8988T (cell line): Measurements from ENCODE around the gene ZNF576.
"Not testable (repeated sequence)": the region's sequence is repeated elsewhere in the genome, so short reads cannot be mapped to it uniquely, and the experiment has no call there.

Source experiments
- DNase-seq: peaks from one replicate; pipeline ENCODE4 v3.0.0; 2011

The ZNF576 gene, protein sequence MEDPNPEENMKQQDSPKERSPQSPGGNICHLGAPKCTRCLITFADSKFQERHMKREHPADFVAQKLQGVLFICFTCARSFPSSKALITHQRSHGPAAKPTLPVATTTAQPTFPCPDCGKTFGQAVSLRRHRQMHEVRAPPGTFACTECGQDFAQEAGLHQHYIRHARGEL

DNA sequence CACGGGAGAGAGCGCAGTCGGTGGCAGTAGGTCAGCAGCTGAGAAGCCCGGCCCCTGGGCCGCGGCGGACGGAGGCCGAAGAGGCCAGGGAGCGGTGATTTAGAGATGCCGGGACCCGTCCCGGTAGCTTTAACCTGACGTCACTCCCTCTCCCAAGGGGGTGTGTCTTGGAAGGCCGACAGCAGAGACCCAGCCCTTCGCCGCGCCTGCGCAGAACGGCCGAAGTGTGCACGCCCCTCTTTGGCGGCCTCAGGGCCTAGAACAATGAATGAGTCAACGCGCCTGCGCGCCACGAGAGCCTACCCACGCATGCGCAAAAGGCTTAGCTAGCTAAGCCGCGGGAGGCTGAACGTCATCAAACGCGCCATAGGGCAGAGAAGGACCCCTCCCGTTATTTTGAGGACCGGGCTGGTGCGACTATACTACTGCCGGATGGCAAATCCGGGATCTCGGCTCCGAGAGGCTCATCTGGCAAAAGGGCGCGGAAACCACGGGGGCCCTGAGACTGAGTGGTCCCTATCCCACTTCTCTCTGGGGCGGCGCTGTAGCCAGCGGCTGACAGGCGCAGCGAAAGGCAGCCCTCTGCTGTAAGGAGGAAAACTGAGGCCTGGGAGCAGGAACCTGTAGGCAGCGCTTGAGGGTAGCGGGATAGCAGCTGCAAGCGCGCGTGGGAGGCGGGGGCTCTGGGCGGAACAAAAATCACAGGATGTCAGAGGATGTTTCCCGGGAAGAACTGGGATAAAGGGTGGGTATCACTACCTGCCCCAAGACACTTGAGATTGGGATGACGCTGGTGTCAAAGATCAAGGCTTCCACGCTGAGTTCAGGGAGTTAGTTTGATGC, at the start of gene ZNF576, which contains the start of gene IRGQ:
ZNF576 (plus strand) TSS at position 597 of the 843 bp plus-strand sequence. CDS start 514 bp downstream, outside the sequence.
IRGQ (minus strand) TSS at position 136 of the 843 bp plus-strand sequence. CDS start 796 bp downstream, outside the sequence.
- DNase-seq, result peak; percentile 84

DNA sequence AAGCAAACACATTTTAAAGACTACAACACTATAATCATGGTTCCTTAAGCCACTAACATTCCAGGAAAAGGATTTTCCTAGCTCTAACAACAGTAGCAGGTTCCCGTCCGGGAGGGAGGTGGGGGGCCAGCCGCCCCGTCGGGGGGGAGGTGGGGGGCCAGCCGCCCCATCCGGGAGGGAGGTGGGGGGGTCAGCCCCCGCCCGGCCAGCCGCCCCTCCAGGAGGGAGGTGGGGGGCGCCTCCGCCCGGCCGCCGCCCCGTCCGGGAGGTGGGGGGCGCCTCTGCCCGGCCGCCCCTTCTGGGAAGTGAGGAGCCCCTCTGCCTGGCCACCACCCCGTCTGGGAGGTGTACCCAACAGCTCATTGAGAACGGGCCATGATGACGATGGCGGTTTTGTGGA, 48.5 kb upstream of the ZNF576 start:
- not testable (repeated sequence) for DNase-seq

DNA sequence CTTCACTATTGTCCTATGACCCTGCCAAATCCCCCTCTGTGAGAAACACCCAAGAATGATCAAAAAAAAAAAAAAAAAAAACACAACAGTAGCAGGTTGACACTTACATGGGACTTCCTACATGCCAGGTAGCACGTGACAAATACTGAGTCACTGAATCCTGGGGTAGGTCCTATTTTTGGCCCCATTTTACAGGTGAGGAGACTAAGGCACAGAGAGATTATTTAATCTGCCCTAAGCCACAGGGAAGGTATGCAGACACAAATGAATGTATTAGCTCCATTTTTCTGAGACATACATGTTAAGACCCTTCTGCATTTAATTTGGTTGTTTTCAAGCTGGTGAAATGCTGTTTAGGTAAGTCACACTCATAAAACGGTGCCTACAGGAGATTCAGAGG, 47.7 kb upstream of the ZNF576 start:
- no peak for DNase-seq

DNA sequence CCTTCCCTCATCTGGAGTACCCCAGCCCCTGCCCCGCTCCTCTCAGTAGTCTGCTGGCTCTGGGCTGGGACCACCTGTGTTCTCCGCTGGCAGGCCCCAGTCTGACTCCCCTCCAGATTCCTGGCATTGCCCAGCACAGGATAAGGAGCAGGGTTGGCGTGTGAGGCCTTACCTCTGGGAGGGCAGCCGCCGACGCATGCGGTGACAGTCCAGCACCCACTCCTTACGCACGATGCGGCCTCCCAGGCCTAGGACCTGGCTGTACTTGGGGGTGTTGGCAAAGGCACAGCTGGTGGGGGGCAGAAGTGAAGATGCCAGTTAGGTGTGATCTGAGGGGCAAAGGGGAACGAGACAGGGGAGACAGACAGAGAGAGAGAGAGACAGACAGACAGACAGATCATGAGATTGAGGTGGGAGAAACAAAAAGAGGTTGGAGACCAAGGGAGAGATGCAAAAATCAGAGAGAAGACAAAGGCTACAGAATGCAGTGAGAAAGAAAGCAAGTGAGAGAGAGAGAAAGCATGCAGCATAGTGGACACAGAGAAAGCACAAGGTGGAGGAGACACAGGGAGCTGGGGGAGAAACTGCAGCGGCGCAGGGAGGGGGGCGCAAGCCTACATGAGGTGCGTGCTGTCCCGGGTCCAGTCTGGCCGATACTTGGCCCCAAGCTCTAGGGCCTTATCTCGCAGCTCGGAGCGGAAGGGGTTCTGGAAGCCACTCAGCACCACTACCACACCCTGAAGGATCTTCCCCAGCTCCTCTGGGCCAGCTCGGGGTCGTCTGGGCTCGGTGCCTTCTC, 44.8 kb upstream of the ZNF576 start:
- no peak for DNase-seq

DNA sequence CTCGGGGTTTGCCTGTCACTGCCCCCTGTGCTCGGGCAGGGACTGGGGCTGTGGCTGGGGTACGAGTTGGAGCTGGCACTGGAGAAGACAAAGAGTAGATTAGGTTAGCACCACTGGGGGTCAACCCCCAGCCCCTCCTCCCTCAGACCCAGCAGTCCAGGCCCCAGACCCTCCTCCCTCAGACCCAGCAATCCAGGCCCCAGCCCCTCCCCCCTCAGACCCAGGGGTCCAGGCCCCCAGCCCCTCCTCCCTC, 44.3 kb upstream of the ZNF576 start:
- DNase-seq, result no peak

DNA sequence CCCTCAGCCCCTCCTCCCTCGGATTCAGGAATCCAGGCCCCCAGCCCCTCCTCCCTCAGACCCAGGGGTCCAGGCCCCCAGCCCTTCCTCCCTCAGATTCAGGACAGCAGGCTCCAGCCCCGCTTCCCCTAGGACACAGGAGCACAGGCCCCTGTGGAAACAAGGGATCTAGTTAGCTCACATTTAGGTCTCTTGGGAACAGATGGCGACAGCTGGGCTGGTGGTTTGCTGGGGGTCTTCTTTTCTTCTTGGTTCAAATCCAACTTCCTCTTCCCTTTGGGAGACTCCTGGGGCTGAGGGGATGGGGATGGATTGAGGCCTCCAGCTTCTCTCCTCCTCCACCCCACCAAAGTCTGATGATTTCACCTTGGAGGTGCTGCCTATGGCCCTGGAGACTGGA, 43.8 kb upstream of the ZNF576 start:
- no peak for DNase-seq

DNA sequence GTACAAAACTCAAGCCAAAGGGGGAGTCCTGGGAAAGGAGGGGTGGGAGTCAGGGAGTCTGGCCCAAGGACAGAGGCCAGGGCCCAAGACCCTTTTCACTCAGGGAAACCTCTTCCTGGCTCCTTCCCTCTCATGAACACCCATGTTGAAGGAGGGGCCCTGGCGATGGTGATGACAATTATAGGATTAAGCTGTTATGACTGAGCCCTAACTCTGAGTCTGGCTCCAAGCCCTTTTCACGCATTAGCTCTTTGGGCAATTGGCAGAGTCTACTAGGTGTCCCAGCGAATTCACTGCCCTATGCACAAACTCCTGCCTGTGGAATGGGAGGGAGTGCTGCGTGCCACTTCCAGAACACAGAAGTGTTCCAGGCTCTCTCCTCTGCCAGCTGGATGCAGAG, 42.7 kb upstream of the ZNF576 start:
- no peak for DNase-seq

DNA sequence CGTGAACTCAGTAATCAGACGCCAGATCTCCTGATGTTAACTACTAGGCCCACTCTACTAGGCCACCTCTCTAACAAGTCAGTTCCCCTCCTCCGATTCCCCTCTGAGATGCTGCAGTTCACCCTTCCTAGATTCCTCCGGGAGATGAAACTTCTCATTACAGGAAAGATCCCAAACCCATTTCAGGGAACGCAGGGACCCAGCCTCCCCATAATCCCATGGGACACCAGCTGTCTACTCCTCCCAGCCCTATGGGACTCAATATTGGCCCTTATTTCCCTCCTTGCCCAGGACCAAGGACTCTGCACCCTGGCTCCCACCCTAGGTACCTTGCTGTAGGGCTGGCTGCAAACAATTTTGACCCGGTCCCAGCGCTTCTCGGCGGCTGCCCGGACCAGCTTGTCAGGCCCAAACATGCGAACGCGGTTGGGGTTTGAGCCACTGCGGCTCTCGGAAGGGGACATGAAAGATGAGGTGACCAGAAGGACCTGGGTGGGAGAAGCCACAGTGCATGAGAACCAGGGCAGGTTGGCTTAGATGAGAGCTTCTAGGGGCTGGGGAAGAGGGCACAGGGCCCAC, 42.0 kb upstream of the ZNF576 start:
- no peak for DNase-seq

DNA sequence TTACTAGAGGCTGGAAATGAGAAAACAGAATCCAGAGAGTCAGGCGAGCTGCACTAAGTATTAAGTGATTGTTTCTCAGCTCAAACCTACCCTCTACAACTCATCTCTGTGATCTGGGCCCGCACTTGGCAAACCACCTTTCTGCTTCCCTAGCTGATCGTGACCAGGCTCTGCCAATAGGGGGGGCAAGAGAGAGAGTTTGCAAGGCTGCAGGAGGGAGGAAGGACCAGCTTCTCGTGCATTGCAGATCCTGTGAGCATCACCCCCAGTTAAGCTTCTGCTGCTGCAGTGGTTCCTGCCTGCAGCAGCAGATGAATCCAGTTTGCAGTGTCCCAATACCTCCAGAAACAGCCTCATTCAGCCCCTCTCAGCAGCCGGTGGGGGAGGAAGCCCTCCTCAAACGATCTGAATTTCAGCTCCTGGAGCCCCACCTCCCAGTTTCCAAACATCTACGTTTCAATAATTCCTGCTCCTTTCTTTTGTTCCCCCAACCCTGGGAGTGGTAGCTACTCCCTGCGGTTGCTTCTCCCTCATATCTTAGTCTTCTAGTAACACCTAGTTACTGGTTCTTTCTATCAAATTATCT, 41.1 kb upstream of the ZNF576 start:
- peak; percentile 64 for DNase-seq

DNA sequence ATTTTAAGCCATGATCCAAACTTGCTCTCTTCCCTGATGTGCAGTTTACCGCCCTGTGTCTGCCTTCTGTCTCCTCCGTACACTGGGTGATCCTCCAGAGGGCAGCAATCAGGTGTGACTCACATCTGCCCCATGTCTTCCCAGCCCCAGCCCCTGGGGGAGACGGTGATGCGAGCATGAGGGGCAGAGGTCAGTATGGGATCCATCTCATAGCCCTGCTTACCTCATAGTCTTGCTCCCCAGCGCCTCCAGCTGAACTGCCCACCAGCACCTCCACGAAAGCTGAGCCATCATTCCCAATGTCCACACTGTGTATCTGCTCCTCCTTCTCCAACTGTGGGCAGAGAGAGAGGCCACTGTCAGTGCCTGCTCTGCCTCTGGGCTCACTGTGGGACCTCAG, 35.7 kb upstream of the ZNF576 start:
- DNase-seq, result no peak

DNA sequence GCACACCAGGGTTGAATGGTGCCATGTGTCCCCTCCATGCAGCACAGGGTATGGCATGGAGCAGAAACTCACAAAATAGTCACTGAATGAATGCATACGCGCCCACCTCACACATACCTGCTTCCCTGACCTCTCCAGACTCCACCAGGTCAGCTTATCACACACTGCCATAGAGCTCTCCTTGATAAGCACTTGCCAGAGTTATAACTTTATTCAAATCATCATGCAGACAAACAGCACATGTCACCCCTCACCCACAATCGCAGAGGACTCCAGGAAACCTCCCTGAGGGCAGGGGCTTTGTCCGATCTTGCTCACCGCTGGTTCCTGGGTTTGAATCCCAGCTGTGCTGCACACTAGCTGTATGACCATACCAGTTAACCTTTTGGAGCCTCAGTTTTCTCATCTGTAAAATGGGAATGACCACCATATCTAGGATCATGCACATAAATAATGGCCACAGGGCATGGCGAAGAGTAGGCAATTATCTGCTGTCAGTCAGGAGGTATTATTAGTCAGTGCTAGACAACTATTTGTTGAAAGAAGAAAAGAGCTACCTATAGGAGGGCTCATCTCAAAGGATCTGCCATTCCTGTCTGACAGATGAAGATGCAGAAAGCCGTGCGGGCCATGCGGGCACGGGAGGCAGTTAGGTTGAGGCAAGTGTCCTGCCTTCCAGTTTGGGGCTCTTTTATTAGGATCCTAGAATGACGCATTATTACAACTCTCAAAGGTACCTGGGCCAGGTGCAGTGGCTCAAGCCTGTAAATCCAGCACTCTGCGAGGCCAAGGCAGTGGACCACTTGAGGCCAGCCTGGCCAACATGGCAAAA, 35.0 kb upstream of the ZNF576 start:
- DNase-seq, result no peak

DNA sequence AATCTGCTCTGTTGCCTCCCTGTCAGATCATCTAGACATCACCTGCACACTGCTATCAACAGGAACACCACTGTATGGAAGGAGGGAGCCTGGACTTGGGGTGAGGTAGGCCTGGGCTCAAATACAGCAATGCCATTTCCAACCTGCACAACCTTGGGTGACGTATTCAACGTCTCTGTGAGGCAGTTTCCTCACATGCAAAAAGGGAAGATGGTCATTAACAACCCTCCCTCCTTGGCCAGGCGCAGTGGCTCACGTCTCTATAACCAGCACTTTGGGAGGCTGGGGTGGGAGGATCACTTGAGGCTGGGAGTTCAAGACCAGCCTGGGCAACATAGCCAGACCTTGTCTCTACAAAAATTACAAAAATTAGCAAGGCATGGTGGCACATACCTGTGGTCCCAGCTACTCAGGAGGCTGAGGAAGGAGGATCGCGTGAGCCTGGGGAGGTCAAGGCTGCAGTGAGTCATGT, 34.1 kb upstream of the ZNF576 start:
- DNase-seq, result no peak

DNA sequence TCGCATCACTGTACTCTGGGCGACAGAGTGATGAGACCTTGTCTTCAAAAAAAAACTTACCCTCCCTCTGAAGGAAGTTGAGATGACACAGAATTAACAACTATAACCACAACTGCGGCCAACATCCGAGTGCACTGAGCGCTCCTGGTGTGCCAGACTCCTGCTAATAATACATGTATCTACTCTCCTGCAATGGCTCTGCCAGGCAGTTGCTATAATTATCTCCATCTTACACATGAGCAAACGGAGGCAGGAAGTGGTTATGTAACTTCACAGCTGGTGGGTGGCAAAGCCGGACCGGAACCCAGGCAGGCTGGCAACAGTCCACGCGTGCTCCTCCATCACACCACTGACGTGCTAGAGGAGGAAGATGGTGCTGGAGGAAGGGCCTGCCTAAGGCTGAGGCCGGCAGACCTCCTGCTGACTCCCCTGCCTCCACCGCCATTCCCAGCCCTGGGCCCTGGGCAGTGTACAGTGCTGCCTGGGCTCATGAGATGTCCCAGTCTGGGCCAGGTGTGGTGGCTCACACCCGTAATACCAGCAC, 33.6 kb upstream of the ZNF576 start:
- DNase-seq, result no peak

DNA sequence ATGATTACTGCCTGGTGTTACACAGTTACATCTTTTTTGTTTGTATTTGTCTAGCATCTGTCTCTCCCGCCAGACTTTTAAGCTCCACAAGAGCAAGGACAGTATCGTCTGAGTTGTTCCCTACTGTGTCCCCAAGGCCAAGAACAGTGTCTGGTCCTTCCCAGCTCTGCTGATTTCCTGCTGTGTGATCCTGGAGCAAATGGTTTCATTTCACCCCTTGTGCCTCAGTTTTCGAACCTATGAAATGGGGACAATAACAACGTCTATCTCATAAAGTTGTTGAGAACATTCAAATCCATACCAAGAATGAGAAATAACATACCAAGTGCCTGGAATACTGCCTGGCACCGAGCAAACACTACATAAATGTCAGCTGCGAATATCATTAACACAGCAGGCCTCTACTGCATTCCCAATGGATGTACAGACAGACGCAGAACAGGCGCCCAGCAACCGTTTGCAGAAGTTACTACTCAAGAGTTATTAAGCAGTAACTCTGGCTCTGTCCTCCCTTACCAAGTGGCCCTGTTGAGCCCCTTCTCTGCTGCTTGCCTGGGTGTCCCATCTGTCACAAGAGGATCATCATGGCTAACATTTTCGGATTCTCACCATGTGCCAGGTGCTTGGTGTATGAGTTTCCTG, 32.5 kb upstream of the ZNF576 start:
- no peak for DNase-seq

DNA sequence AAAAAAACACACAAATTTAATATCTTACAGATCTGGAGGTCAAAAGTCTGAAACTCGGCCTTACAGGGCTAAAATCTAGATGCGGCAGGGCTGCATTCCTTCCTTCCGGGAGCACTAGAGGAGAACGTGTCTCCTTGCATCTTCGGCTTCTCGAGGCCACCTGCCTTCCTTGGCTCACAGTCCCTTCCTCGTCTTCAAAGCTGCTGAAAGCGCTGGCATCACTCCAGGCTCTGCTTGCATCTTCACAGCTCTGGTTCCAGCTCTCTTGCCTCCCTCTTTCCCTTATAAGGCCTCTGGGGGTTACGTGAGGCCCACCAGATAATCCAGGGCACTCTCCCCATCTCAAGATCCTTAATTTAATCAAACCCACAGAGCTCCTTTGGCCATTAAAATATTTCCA, 31.6 kb upstream of the ZNF576 start:
- no peak for DNase-seq

DNA sequence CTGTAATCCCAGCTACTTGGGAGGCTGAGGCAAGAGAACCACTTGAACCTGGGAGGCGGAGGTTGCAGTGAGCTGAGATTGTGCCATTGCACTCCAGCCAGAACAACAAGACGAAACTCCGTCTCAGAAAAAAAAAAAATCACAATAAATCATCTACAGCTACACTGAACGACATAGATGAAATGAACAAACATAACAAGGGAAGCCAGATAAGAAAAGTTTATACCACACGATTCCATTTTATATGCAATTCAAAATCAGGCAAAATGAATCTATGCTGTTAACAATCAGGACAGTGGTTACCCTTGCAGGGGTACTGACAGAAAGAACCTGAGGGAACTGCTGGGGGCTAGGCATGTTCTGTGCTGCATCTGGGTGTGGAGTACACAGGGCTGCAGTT, 26.7 kb upstream of the ZNF576 start:
- DNase-seq, result no peak

DNA sequence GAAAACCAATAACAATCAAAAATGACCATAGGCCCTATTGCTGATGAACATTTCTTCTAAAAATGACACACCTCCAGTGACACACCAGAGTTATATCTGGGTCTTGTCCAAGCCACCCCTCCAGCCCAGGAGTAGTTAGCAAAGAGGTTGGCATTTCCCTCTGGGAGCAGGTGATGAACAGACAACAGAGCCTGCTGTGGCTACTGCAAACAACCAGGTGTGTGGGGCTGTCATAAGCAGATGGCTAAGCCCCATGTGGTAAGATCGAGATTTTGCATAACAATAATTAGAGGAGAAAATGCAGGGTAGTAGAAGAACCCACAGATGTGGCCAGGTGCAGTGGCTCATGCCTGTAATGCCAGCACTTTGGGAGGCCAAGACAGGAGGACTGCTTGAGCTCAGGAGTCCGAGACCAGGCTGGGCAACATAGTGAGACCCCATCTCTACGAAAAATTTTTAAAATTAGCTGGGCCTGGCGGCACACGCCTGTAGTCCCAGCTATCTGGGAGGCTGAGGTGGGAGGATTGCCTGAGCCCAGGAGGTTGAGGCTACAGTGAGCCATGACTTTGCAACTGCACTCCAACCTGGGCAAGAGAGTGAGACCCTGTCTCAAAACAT, 26.1 kb upstream of the ZNF576 start:
- no peak for DNase-seq

DNA sequence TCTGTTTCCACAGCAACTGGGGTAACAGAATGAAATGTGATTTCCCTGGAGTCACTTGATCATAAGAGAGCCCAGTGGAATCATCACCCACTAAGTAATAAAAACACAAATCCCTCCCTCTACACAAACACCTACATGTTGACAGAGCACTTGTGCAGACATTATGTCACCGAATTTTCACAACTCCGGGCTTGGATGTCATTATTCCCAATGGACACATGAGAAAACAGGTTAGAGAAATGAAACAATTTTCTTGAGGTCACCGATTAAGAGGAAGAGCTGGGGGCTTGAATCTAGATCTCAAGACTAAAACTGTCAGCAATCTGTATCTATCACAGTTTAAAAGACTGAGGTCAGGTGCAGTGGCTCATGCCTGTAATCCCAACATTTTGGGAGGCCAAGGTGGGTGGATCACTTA, 24.2 kb upstream of the ZNF576 start:
- DNase-seq, result no peak

DNA sequence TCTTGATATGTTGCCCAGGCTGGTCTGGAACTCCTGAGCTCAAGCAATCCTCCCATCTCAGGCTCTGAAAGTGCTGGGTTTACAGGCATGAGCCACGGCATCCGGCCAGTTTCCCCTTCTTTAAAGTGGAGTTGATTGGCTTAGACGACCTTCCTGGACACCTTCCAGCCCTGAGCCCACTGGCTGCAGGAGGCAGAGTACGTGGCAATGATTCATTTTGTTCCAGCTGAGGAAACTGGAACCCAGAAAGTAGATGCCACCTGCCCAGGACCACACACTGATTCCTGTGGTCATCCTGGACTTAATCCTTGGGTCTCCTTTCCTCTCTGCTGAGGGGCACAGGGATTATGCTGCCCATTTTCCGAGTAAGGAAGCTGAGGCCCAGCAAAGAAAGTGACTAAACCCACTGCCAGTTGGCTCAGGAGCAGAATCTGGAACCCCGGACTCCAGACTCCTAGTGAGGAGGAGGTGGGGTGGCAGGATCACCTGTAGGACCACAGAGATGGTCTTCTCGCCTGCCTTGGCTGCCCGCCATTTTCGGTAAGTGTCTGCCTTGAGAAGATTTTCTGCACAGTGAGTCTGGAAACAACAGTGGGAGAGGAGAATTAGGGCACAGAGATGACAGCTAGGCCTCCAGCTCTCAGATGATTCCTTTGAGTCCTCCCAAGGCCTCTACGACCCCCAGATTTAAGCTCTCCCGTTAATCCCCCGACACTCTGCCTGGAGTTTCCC, 21.8 kb upstream of the ZNF576 start:
- no peak for DNase-seq
